HepG2 (cell line): ENCODE data around the gene ATG9A. TPM values are rescaled to one million over a fixed set of nuclear protein-coding genes. Genes with fewer than 3 reads are reported as not detected.

Source experiments
- CENPT ChIP-seq: sonication (generic); formaldehyde crosslinking; IDR thresholded peaks from 2 replicates; pipeline ENCODE4 v1.8.0; 2022; ENCODE audit warnings: low read depth, mild to moderate bottlenecking, moderate library complexity, missing genetic modification reagents
- CENPX ChIP-seq: sonication (generic); formaldehyde crosslinking; IDR thresholded peaks from 2 replicates; pipeline ENCODE4 v1.9.0; 2021; ENCODE audit warnings: mild to moderate bottlenecking, missing genetic modification reagents, moderate library complexity
- ERF ChIP-seq: IDR thresholded peaks from 2 replicates; pipeline ENCODE4 v1.6.1; 2018; ENCODE audit warnings: missing biosample characterization, missing genetic modification reagents
- HOXA3 ChIP-seq: sonication (generic); formaldehyde crosslinking; IDR thresholded peaks from 2 replicates; pipeline ENCODE4 v1.5.0; 2020; ENCODE audit warnings: missing genetic modification reagents
- KAT8 ChIP-seq: IDR thresholded peaks from 2 replicates; pipeline ENCODE4 v1.6.1; 2016; ENCODE audit warnings: missing genetic modification reagents, missing compliant biosample characterization
- KLF9 ChIP-seq: IDR thresholded peaks from 2 replicates; pipeline ENCODE4 v1.6.1; 2016; ENCODE audit warnings: low read depth
- NFE2L1 ChIP-seq: sonication (generic); formaldehyde crosslinking; IDR thresholded peaks from 2 replicates; pipeline ENCODE4 v1.4.0; 2020; ENCODE audit warnings: missing genetic modification reagents, mild to moderate bottlenecking, borderline replicate concordance
- NFYB ChIP-seq: sonication (generic); formaldehyde crosslinking; IDR thresholded peaks from 2 replicates; pipeline ENCODE4 v1.4.0; 2020; ENCODE audit warnings: missing genetic modification reagents
- NFYC ChIP-seq: IDR thresholded peaks from 2 replicates; pipeline ENCODE4 v1.6.1; 2016; ENCODE audit warnings: missing genetic modification reagents, missing compliant biosample characterization
- SAP130 ChIP-seq: IDR thresholded peaks from 2 replicates; pipeline ENCODE4 v1.6.1; 2016; ENCODE audit warnings: low read depth
- SRSF1 ChIP-seq: fragments of 200-400 bp; formaldehyde crosslinking; optimal IDR thresholded peaks from 2 replicates; pipeline ENCODE3; 2017; ENCODE audit warnings: mild to moderate bottlenecking, low read depth, low read length, moderate library complexity
- ZNF121 ChIP-seq: sonication (generic); formaldehyde crosslinking; IDR thresholded peaks from 2 replicates; pipeline ENCODE4 v1.5.0; 2020; ENCODE audit warnings: mild to moderate bottlenecking, missing genetic modification reagents
- ZNF205 ChIP-seq: IDR thresholded peaks from 2 replicates; pipeline ENCODE4 v1.6.1; 2018; ENCODE audit warnings: missing biosample characterization, missing genetic modification reagents
- ZNF3 ChIP-seq: IDR thresholded peaks from 2 replicates; pipeline ENCODE4 v1.7.0; 2017; ENCODE audit warnings: inconsistent platforms
- ZNF33A ChIP-seq: sonication (generic); formaldehyde crosslinking; IDR thresholded peaks from 2 replicates; pipeline ENCODE4 v1.5.1; 2020; ENCODE audit warnings: missing genetic modification reagents, mild to moderate bottlenecking, moderate library complexity, borderline replicate concordance
- ZNF451 ChIP-seq: sonication (generic); formaldehyde crosslinking; IDR thresholded peaks from 2 replicates; pipeline ENCODE4 v1.5.0; 2020; ENCODE audit warnings: mild to moderate bottlenecking, missing genetic modification reagents
- ZNF484 ChIP-seq: sonication (generic); formaldehyde crosslinking; IDR thresholded peaks from 2 replicates; pipeline ENCODE4 v1.5.1; 2020; ENCODE audit warnings: mild to moderate bottlenecking, low read depth, missing genetic modification reagents, borderline replicate concordance
- ZNF572 ChIP-seq: sonication (generic); formaldehyde crosslinking; IDR thresholded peaks from 2 replicates; pipeline ENCODE4 v1.5.1; 2020; ENCODE audit warnings: mild to moderate bottlenecking, missing genetic modification reagents
- ZNF773 ChIP-seq: sonication (generic); formaldehyde crosslinking; IDR thresholded peaks from 2 replicates; pipeline ENCODE4 v1.4.0; 2020; ENCODE audit warnings: missing genetic modification reagents, borderline replicate concordance
- polyA plus RNA-seq, 8 experiments: library from polyadenylated mRNA; depleted of rRNA in 3 of 8; stranded (reverse) in 7 of 8; unstranded in 1 of 8; fragments of >200 nt; fragmentation: Illumina TruSeq in 4 of 8; extraction: Trizol in 4 of 8; gene quantifications; 2 replicates each; pipeline versions ENCODE4 v1.2.1 to v1.2.3, GENCODE V29; 2011 to 2016; ENCODE audit warnings: low read depth in 4 of 8, missing spikeins in 1 of 8, mixed read lengths in 1 of 8; ENCODE audit not compliant: insufficient read depth in 1 of 8
- total RNA-seq, 5 experiments: library from RNA; depleted of rRNA; stranded (reverse); fragments of >200 nt; fragmentation: Illumina TruSeq; extraction: Trizol; gene quantifications; 2 replicates each; pipeline ENCODE4 v1.2.3, GENCODE V29; 2016; ENCODE audit warnings: low read depth in 1 of 5
- TF ChIP-seq, protein P1 (sequence below): sonication (generic); formaldehyde crosslinking; IDR thresholded peaks from 2 replicates; pipeline ENCODE4 v1.5.0; 2020; ENCODE audit warnings: mild to moderate bottlenecking, missing genetic modification reagents
- TF ChIP-seq, protein P2 (sequence below): sonication (generic); formaldehyde crosslinking; conservative IDR thresholded peaks from 2 replicates; pipeline ENCODE4 v1.8.0; 2022; ENCODE audit warnings: low read depth, missing genetic modification reagents
- TF ChIP-seq, protein P3 (sequence below): sonication (generic); formaldehyde crosslinking; IDR thresholded peaks from 2 replicates; pipeline ENCODE4 v1.4.0; 2020; ENCODE audit warnings: missing genetic modification reagents
- TF ChIP-seq, protein P4 (sequence below): sonication (generic); formaldehyde crosslinking; IDR thresholded peaks from 2 replicates; pipeline ENCODE4 v1.4.0; 2020; ENCODE audit warnings: mild to moderate bottlenecking, missing genetic modification reagents

Gene ATG9A
- total and polyA plus RNA-seq, 2 of the 13 experiments (the other 11 are each of a cell fraction or from before 2014, with no cell fraction given): 35.0 to 131 TPM

DNA sequence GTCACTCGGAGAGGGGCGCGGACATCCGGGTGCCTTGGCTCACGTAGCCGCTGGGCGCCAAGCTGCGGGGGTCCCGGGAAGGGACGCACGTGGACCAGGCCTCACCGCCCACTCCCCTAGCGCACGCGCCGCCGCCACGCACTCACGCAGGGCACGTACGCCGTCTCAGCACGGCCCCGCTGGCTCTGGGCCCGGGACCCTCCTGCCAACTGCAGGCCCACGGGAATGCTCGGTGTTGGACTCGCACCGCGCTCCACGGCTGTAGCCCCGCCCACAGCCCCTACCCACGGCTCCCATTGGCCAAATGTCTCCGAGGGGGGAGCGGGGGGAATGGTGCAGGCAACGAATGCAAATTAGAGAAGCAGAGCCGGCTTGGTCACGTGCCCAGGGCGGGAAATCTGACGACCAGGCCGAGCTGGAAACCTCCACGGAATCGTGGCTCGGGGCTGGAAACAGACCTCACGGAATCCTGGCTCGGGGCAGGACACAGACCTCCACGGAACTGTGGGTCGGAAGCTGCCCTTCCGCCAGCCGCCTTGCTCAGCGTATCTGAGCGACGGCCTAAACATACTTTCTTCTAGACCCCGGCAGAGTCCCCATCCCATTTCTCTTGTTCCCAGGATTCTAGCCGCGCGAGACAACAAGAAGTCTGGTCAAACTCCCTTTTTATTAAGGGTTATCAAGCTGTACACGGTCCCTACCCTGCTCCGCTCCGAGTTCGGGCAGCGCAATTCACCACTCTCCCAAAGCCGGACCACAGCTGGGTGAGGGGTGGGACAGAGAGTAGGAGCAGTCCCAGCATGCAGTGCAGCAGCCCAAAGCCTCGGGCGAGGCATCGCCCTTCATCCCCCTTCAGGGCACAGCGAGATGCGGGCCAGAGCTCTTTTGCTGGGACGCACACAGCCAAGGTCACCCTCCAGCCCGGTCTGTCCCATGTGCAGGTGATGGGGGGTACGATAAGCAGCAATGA is 10.4 kb downstream of the ATG9A start, which contains the start of gene ABCB6 (continued):
- TF ChIP-seq SRSF1: peak; percentile 67
- no peak for TF ChIP-seq ZNF572
- TF ChIP-seq ZNF451 (CRISPR knock-in tag): peak; percentile 99
- 0 out of 2 replicates have a peak, but pooled peaks have one; percentile 15 for TF ChIP-seq ZNF3
- peak; percentile 90 for TF ChIP-seq HOXA3 (CRISPR knock-in tag)
- peak; percentile 45; the same call in 1 of the 2 replicates for TF ChIP-seq ZNF121 (CRISPR knock-in tag)
- peak; percentile 92 for TF ChIP-seq KAT8 (CRISPR knock-in tag)
- 0 out of 2 replicates have a peak, but pooled peaks have one; percentile 9 for TF ChIP-seq ZNF33A (CRISPR knock-in tag)
- peak; percentile 99 for TF ChIP-seq SAP130 (CRISPR knock-in tag)
- no peak for TF ChIP-seq CENPX (CRISPR knock-in tag)
- TF ChIP-seq ZNF484: 0 out of 2 replicates have a peak, but pooled peaks have one; percentile 79
- TF ChIP-seq, protein P1, sequence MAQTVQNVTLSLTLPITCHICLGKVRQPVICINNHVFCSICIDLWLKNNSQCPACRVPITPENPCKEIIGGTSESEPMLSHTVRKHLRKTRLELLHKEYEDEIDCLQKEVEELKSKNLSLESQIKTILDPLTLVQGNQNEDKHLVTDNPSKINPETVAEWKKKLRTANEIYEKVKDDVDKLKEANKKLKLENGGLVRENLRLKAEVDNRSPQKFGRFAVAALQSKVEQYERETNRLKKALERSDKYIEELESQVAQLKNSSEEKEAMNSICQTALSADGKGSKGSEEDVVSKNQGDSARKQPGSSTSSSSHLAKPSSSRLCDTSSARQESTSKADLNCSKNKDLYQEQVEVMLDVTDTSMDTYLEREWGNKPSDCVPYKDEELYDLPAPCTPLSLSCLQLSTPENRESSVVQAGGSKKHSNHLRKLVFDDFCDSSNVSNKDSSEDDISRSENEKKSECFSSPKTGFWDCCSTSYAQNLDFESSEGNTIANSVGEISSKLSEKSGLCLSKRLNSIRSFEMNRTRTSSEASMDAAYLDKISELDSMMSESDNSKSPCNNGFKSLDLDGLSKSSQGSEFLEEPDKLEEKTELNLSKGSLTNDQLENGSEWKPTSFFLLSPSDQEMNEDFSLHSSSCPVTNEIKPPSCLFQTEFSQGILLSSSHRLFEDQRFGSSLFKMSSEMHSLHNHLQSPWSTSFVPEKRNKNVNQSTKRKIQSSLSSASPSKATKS: no peak
- peak; percentile 72 for TF ChIP-seq NFE2L1 (CRISPR knock-in tag)
- 0 out of 2 replicates have a peak, but pooled peaks have one; percentile 61 for TF ChIP-seq KLF9 (CRISPR knock-in tag)
- TF ChIP-seq ZNF773 (CRISPR knock-in tag): peak; percentile 69; the same call in 1 of the 2 replicates
- peak; percentile 81; the same call in 1 of the 2 replicates for TF ChIP-seq ZNF205 (CRISPR knock-in tag)
- TF ChIP-seq, protein P2, sequence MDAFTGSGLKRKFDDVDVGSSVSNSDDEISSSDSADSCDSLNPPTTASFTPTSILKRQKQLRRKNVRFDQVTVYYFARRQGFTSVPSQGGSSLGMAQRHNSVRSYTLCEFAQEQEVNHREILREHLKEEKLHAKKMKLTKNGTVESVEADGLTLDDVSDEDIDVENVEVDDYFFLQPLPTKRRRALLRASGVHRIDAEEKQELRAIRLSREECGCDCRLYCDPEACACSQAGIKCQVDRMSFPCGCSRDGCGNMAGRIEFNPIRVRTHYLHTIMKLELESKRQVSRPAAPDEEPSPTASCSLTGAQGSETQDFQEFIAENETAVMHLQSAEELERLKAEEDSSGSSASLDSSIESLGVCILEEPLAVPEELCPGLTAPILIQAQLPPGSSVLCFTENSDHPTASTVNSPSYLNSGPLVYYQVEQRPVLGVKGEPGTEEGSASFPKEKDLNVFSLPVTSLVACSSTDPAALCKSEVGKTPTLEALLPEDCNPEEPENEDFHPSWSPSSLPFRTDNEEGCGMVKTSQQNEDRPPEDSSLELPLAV (CRISPR knock-in tag): no peak
- peak; percentile 84 for TF ChIP-seq NFYC (CRISPR knock-in tag)
- TF ChIP-seq ERF (CRISPR knock-in tag): peak; percentile 87
- peak; percentile 86 for TF ChIP-seq NFYB
- TF ChIP-seq, protein P3, sequence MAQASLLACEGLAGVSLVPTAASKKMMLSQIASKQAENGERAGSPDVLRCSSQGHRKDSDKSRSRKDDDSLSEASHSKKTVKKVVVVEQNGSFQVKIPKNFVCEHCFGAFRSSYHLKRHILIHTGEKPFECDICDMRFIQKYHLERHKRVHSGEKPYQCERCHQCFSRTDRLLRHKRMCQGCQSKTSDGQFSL (CRISPR knock-in tag): no peak; the same call in 1 of the 2 replicates
- TF ChIP-seq CENPT: peak; percentile 78
- TF ChIP-seq, protein P4, sequence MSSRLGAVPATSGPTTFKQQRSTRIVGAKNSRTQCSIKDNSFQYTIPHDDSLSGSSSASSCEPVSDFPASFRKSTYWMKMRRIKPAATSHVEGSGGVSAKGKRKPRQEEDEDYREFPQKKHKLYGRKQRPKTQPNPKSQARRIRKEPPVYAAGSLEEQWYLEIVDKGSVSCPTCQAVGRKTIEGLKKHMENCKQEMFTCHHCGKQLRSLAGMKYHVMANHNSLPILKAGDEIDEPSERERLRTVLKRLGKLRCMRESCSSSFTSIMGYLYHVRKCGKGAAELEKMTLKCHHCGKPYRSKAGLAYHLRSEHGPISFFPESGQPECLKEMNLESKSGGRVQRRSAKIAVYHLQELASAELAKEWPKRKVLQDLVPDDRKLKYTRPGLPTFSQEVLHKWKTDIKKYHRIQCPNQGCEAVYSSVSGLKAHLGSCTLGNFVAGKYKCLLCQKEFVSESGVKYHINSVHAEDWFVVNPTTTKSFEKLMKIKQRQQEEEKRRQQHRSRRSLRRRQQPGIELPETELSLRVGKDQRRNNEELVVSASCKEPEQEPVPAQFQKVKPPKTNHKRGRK (CRISPR knock-in tag): peak; percentile 53; the same call in 1 of the 2 replicates
